ENCODE measurements around the gene PSMD3. TPM values are rescaled to one million over a fixed set of nuclear protein-coding genes. Genes with fewer than 3 reads are reported as not detected.

PSMD3 gene
- total RNA-seq, 1 donor from 2014 or later: 191 TPM

DNA sequence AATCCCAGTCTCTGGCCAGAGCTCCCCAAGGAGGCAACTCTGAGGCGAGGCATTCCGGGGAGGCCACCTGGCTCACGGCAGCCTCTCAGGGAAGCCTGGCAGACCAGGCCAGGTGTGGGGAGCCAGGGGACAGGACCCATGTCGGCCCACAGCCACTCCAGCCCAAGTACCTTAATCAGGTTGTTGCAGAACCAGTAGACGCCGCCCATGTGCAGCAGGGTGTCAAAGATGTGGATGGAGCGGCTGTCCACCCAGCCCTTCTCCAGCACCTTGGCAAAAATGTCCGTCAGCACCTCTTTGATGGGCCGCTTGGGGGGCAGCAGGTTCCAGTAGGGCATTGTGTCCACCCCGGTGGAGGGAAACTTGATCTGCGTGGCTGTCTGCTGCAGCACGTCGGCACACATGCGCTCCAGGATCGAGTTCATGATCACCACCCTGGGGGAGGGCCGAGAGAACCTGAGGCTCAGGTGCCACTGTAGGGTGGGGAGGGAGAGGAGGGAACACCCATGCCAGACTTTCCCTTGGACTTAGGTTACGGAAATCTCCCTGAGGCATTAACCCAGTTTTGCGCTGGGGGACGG, 42.4 kb downstream of the PSMD3 start:
- peaks cover 27% of the 10 kb centered on the region for H3K36me3 Mint-ChIP-seq (ENCODE audit: low read depth)
- H3K27me3 Mint-ChIP-seq (ENCODE audit: insufficient read depth): no peaks in the 10 kb centered on the region
- intact Hi-C loops (cut with micrococcal nuclease): no loop called here
- DNase-seq (ENCODE audit: low spot score): no peak
- no peak overlapping the region for H3K27ac Mint-ChIP-seq
- no peak overlapping the region for H3K4me3 Mint-ChIP-seq
- no peaks in the 10 kb centered on the region for H3K9me3 Mint-ChIP-seq
- H3K4me1 Mint-ChIP-seq (ENCODE audit: low read depth): peaks cover 18% of the 10 kb centered on the region

DNA sequence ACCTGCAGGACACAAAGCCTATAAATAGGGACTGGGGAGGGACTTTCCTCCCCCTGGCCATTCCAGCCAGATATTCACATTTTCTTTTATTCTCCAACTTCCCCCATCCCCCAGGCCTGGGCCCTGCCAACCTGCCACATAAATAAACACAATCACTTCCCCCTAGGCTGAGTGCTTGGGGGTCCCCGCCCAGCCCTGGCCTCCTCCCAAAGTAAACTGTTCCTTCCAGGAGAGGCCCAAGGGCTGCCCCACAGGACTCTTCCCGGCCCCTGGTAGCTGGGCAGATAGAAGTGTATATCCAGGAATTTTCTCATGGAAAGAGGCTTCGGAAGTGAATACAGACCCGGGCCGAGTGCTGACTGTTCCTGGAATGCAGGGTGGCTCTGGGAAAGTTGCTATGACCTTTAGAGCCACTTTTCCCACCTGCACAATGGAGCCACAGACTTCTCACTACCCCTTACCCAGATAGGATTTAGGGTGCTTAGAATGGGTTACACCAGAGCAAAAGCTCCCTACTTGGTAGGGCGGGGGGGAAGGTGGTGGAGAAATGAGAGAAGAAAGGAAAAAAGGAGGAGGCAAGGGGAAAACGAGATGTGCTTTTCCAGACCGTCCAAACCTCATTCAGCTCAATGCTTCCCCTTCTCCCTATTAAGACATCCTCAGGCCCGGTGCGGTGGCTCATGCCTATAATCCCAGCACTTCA, 43.1 kb downstream of the PSMD3 start:
- Mint-ChIP-seq H3K4me3 (no peak overlapping the region), H3K27me3 (ENCODE audit: insufficient read depth) (no peaks in the 10 kb centered on the region), H3K36me3 (ENCODE audit: low read depth) (peaks cover 28% of the 10 kb centered on the region), H3K9me3 (no peaks in the 10 kb centered on the region), H3K4me1 (ENCODE audit: low read depth) (peaks cover 18% of the 10 kb centered on the region), H3K27ac (no peak overlapping the region)
- no peak for DNase-seq (ENCODE audit: low spot score)
- intact Hi-C loops (cut with micrococcal nuclease): no loop called here

DNA sequence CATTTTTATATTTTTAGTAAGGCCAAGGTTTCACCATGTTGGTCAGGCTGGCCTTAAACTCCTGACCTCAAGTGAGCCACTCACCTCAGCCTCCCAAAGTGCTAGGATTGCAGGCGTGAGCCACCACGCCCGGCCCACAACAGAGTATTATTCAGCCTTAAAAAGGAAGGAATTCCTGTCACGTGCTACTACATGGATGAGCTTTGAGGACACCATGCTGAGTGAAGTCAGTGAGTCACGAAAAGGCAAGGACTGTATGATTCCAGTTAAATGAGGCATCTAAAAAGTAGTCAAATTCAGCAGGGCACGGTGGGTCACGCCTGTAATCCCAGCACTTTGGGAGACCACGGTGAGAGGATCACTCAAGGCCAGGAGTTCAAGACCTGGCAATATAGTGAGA, 44.3 kb downstream of the PSMD3 start:
- intact Hi-C loops (cut with micrococcal nuclease): no loop called here
- no peak overlapping the region for H3K27ac Mint-ChIP-seq
- H3K27me3 Mint-ChIP-seq (ENCODE audit: insufficient read depth): no peaks in the 10 kb centered on the region
- peaks cover 18% of the 10 kb centered on the region for H3K4me1 Mint-ChIP-seq (ENCODE audit: low read depth)
- no peak for DNase-seq (ENCODE audit: low spot score)
- H3K9me3 Mint-ChIP-seq: no peaks in the 10 kb centered on the region
- no peak overlapping the region for H3K4me3 Mint-ChIP-seq
- peaks cover 35% of the 10 kb centered on the region for H3K36me3 Mint-ChIP-seq (ENCODE audit: low read depth)

DNA sequence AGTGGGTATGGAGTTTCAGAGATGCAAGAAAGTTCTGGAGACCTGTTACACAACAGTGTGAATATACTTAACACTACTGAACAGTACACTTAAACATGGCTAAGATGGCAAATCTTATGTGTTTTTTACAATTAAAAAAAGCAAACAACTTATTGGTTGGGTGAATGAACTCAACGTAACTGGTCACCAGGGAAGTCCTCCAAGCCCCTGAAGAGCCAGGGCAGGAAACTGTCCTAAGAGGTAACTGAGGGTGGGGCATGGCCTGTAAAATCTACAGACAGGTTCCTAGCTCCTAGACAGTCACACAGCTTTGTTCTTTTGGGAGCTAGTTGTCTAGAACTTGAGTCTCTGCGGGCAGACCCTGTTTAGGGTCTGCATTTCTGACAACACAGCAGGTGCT, 45.0 kb downstream of the PSMD3 start:
- Mint-ChIP-seq H3K4me1 (ENCODE audit: low read depth) (peaks cover 18% of the 10 kb centered on the region), H3K36me3 (ENCODE audit: low read depth) (peaks cover 35% of the 10 kb centered on the region), H3K9me3 (no peaks in the 10 kb centered on the region), H3K27me3 (ENCODE audit: insufficient read depth) (no peaks in the 10 kb centered on the region), H3K4me3 (no peak overlapping the region), H3K27ac (no peak overlapping the region)
- intact Hi-C loops (cut with micrococcal nuclease): no loop called here
- no peak for DNase-seq (ENCODE audit: low spot score)

DNA sequence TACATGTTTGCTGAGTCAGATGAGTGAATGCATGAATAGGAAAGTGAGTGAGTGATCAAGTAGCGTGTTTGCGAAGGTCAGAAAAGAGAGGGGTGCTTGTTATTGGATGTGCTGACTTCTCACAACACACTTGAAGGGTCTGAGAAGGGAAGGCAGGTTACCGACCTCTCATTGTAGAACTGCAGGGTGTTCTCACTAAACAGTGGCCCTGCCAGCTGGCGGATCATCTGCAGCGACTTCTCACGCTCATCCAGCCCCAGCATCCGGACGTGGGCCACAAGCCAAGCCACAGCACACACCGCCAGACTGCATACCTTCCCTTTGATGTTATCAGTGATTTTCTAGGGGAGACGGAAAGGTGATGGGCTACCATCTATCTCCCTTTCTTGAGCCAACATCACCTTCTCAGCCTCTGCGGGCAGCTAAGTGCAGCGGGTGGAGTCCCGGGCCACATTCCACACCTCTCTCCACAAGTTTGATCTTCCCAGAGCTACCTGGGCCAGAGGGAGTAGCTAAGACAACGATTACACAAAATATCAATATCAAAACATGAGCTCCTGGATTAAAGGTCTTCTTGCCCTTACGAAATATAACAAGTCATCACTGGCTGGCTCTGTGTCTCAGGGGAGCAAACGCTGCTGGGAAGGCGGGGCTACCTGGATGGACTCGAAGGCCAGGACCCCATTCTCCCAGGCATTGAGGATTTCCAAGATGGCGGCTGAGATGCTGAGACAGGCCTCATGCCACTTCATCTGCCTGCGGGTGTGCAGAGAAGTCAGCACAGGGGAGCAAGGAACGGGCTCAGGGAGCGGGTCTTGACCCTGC, 45.6 kb downstream of the PSMD3 start:
- Mint-ChIP-seq H3K9me3 (no peaks in the 10 kb centered on the region), H3K4me1 (ENCODE audit: low read depth) (peaks cover 18% of the 10 kb centered on the region), H3K36me3 (ENCODE audit: low read depth) (peaks cover 37% of the 10 kb centered on the region), H3K27ac (peak overlapping the region; percentile 15), H3K27me3 (ENCODE audit: insufficient read depth) (no peaks in the 10 kb centered on the region), H3K4me3 (no peak overlapping the region)
- DNase-seq (ENCODE audit: low spot score): no peak
- intact Hi-C loops (cut with micrococcal nuclease): no loop called here

DNA sequence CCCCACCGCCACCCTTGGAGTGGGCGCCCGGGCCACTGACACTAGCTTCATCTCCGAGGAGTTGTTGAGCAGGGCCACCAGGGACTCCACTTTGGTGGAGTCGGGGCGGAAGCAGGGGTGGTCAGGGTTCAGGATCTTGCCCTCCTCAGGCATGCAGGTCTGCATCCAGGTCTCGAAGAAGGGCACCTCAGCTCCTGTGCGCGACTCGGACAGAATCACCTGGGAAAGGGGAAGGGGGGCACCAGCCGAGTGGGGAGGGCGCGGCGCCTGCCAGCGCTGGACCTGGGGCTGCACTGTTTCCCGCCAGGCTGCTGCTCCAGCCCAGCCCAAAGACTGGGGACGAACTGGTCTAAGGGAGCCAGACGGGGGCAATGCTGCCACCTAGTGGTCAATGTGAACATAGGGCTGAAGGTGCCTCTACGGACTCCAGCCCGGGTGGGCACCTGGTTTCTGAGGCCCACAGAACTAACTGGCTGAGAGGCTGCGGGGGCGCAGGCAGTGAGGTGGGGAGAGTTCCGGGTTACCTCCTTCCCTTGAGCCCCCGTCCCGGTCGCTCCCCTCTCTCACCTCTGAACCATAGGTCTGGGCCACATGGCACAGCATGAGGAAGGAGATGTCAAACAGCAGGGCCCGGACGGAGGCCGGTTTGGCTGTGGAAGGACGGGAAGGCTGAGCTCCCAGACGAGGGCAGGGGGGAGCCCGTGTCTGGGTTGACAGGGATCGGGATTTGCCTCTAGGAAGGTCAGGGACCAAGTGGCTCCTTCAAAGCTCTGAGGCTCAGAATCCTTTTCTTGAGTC, 46.4 kb downstream of the PSMD3 start:
- no peak overlapping the region for H3K4me3 Mint-ChIP-seq

DNA sequence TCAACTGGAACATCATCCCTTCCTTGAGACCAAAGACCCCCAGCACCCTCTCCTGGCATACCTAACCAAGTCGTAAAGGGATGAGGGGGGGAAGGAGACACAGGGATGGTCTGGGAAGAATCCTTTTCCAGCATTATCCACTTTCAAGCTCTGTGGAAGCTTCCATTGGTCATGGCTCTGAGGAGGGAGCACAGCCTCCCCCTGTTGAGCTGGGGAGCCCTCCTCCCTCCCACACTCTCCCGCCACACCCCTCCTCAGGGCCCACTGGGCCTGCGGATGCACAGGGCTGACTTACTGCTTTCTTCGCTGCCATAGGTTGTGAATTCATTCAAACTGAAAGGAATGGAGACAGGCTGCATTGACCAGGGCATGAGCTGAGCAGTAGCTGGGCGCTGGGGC, 47.0 kb downstream of the PSMD3 start:
- H3K27ac Mint-ChIP-seq: no peak overlapping the region
- no peak overlapping the region for H3K4me3 Mint-ChIP-seq
- no peak for DNase-seq (ENCODE audit: low spot score)
- no peaks in the 10 kb centered on the region for H3K27me3 Mint-ChIP-seq (ENCODE audit: insufficient read depth)
- peaks cover 18% of the 10 kb centered on the region for H3K4me1 Mint-ChIP-seq (ENCODE audit: low read depth)
- intact Hi-C loops (cut with micrococcal nuclease): loop anchor here (1.0 kb wide), 3 partner anchors 14 to 405 kb away; no protein-coding TSS in a partner anchor
- H3K9me3 Mint-ChIP-seq: no peaks in the 10 kb centered on the region
- peaks cover 42% of the 10 kb centered on the region for H3K36me3 Mint-ChIP-seq (ENCODE audit: low read depth)

More for the DNA sequence above, 46.4 kb downstream of the PSMD3 start:
- peak; percentile 57 for DNase-seq (ENCODE audit: low spot score)
- peaks cover 18% of the 10 kb centered on the region for H3K4me1 Mint-ChIP-seq (ENCODE audit: low read depth)
- H3K27me3 Mint-ChIP-seq (ENCODE audit: insufficient read depth): no peaks in the 10 kb centered on the region
- intact Hi-C loops (cut with micrococcal nuclease): loop anchor here (1.0 kb wide), 3 partner anchors 14 to 405 kb away; no protein-coding TSS in a partner anchor
- H3K27ac Mint-ChIP-seq: no peak overlapping the region
- peaks cover 40% of the 10 kb centered on the region for H3K36me3 Mint-ChIP-seq (ENCODE audit: low read depth)
- no peaks in the 10 kb centered on the region for H3K9me3 Mint-ChIP-seq

DNA sequence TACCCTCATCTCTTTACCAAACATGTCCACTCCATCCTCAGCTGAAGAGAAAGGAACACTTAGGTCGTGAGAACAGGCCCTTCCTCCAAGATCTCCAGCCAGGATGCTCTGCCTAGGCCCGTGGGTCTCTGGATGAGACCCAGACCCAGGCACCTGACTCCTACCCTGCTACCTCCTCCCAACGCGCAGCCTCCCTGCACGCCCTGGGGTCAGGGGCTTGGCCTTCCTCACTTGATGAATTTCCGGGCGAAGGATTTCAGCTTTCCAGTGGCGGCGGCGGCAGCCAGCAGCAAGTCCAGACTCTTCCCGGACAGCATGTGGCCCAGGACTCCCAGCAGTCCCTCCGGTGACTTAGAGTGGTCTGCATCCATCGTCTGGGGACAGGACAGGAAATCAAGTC, 48.0 kb downstream of the PSMD3 start:
- no peaks in the 10 kb centered on the region for H3K9me3 Mint-ChIP-seq
- H3K36me3 Mint-ChIP-seq (ENCODE audit: low read depth): peaks cover 47% of the 10 kb centered on the region
- no peaks in the 10 kb centered on the region for H3K27me3 Mint-ChIP-seq (ENCODE audit: insufficient read depth)
- H3K4me3 Mint-ChIP-seq: no peak overlapping the region
- intact Hi-C loops (cut with micrococcal nuclease): no loop called here
- peaks cover 18% of the 10 kb centered on the region for H3K4me1 Mint-ChIP-seq (ENCODE audit: low read depth)
- DNase-seq (ENCODE audit: low spot score): no peak
- no peak overlapping the region for H3K27ac Mint-ChIP-seq

DNA sequence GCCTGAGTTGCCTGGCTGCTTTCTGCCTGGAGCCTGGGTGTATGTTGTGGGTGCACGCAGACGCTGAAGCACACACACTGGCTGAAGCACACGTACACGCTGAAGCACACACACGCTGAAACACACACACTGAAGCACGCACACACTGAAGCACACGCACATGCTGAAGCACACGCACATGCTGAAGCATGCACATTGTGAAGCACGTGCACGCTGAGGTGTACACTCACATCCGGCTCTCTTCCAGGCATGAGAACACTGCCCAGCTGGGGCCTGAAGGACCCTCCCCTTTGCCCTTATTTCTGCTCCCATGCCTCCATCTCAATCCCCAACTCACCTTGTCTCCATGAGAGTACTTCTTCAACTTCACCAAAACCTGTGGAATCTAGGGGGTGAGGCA, 51.1 kb downstream of the PSMD3 start:
- Mint-ChIP-seq H3K27me3 (ENCODE audit: insufficient read depth) (no peaks in the 10 kb centered on the region), H3K4me3 (no peak overlapping the region), H3K4me1 (ENCODE audit: low read depth) (peaks cover 1% of the 10 kb centered on the region), H3K36me3 (ENCODE audit: low read depth) (peaks cover 37% of the 10 kb centered on the region), H3K9me3 (no peaks in the 10 kb centered on the region), H3K27ac (no peak overlapping the region)
- intact Hi-C loops (cut with micrococcal nuclease): no loop called here
- no peak for DNase-seq (ENCODE audit: low spot score)

DNA sequence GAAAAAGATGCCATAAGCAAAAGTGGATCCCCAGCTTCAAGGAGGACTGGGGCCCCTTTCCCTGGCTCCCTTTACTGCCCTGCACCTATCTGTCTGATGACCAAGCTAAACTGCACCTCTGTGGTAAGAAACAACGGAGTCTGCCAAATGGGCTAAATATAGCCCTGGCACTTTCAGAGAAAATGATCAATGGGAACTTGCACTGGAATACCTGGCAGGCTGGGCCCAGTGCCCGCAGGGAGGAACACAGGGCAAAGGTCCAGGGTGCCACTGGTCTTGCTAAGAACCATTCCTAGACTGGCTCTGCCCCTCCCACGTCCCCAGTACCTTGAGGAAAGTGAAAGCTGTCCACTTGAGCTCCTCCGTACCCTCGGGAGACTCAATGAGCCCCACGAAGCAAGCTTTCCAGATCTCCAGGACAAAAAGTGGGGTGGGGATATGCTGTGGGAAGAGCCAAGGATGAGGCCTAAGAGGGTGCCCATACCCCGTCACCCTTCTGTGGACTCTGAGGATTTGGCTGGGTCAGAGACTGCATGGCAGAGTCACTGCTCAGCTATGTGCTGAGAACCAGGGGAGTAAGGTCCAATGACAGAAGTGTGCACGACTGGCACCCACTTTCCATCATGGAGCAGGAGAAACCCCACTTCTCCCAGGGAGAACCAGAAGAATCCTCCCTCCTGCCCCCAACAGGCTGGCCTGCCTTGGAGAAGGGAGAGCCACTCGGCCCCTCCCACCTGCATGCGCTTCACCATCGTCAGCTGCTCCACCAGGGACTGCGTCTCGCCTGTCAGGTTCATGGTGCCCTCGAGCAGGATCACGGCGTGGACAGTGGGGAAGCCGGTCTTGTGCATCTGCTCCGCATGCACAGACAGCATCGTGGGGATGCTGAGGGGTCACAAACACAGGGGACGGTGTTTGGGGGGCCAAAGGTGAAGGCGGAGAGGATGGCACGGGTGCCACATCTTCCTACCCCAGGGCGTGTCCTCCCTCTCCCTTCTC, 52.0 kb downstream of the PSMD3 start:
- Mint-ChIP-seq H3K36me3 (ENCODE audit: low read depth) (peaks cover 33% of the 10 kb centered on the region), H3K4me1 (ENCODE audit: low read depth) (no peaks in the 10 kb centered on the region), H3K27me3 (ENCODE audit: insufficient read depth) (no peaks in the 10 kb centered on the region), H3K27ac (no peak overlapping the region), H3K4me3 (no peak overlapping the region), H3K9me3 (no peaks in the 10 kb centered on the region)
- intact Hi-C loops (cut with micrococcal nuclease): no loop called here
- no peak for DNase-seq (ENCODE audit: low spot score)

DNA sequence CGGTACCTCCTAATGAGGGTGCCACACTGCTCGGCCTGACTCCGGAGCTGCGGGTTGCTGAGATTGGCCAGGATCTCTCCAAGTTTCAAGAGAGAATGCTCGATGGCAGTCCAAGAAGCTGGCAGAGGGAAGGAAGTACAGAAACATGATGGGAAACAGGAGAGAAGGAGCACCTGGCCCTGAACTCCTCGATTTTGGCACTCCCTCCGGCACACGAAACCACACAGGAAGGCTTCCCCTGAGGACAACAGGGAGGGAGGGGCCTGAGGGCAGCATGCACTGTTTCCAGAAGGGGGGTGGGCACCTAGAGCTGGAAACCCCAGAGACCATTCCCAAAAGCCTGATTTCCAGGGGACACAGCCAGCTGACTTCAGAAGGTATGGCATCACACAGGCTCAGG, 52.7 kb downstream of the PSMD3 start:
- H3K27ac Mint-ChIP-seq: no peak overlapping the region
- H3K4me3 Mint-ChIP-seq: no peak overlapping the region
- intact Hi-C loops (cut with micrococcal nuclease): no loop called here
- no peaks in the 10 kb centered on the region for H3K9me3 Mint-ChIP-seq
- H3K27me3 Mint-ChIP-seq (ENCODE audit: insufficient read depth): no peaks in the 10 kb centered on the region
- peaks cover 33% of the 10 kb centered on the region for H3K36me3 Mint-ChIP-seq (ENCODE audit: low read depth)
- DNase-seq (ENCODE audit: low spot score): no peak
- H3K4me1 Mint-ChIP-seq (ENCODE audit: low read depth): no peaks in the 10 kb centered on the region
